Brain microvascular endothelial cell (primary cell): ENCODE data around the gene LTBP1.
A peak's percentile ranks its signal among the peaks of the same experiment; 100 is the strongest.
"Not testable (repeated sequence)": the region's sequence is repeated elsewhere in the genome, so short reads cannot be mapped to it uniquely, and the experiment has no call there.

Source experiments
- DNase-seq: peaks from one replicate; pipeline ENCODE4 v3.0.0-alpha.2; 2020
- H3K27ac ChIP-seq: fragments of 250-450 bp; sonication (Bioruptor Pico); 2 replicates; pipeline ENCODE4 v1.5.1; 2020; ENCODE audit warnings: mild to moderate bottlenecking, moderate library complexity
- H3K27me3 ChIP-seq: fragments of 250-450 bp; sonication (Bioruptor Pico); replicated peaks from 2 replicates; pipeline ENCODE4 v1.5.1; 2020; ENCODE audit warnings: mild to moderate bottlenecking
- H3K36me3 ChIP-seq: fragments of 250-450 bp; sonication (Bioruptor Pico); replicated peaks from 2 replicates; pipeline ENCODE4 v1.5.1; 2020; ENCODE audit warnings: mild to moderate bottlenecking
- H3K4me3 ChIP-seq: 2 replicates; pipeline ENCODE4 v1.5.1; 2011; ENCODE audit warnings: low read depth, mild to moderate bottlenecking, control low read depth, low read length, moderate library complexity
- CTCF ChIP-seq: IDR thresholded peaks from 2 replicates; pipeline ENCODE4 v1.5.1; 2011; ENCODE audit warnings: low read depth, mild to moderate bottlenecking, moderate library complexity, low read length, control low read depth, inconsistent platforms; ENCODE audit errors: missing control alignments
- in situ Hi-C: cut with HindIII; loops from 2 replicates; pipeline ENCODE4 v1.10.0; 2017; ENCODE audit warnings: low sequenced_read_pairs, low pct_ligation_motif_present

The LTBP1 gene

DNA sequence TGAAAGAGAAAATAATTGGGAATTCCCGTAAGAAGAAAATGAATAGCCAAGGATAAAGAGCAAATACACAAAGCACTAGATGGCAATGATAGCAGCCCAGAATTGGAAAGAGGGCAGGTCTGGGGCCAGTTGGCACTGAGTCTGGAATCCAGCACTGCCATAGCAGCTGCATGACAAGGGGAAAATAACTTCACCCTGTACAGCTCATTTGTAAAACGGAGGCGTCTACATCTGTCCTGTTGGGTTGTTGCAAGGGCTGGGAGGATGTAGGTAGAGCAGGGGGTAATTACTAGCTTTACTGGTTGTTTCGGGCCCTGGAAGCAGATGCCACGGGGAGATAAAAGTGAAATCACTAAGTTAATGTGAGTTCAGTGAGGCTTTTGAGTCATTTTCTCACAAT is 419.7 kb downstream of the LTBP1 start:
- Histone ChIP-seq H3K4me3 (no peak overlapping the region), H3K27ac (no peak overlapping the region), H3K36me3 (peaks cover 83% of the 10 kb centered on the region), H3K27me3 (no peaks in the 10 kb centered on the region)
- in situ Hi-C loops, result no loop called here
- no peak for TF ChIP-seq CTCF
- no peak for DNase-seq

GRCh38 chr2:33368524-33368923 is 421.8 kb downstream of the LTBP1 start:
- H3K27ac ChIP-seq, in situ Hi-C loops, H3K27me3 ChIP-seq, H3K4me3 ChIP-seq, DNase-seq: not testable (repeated sequence)
- H3K36me3 ChIP-seq, result peaks cover 87% of the 10 kb centered on the region

DNA sequence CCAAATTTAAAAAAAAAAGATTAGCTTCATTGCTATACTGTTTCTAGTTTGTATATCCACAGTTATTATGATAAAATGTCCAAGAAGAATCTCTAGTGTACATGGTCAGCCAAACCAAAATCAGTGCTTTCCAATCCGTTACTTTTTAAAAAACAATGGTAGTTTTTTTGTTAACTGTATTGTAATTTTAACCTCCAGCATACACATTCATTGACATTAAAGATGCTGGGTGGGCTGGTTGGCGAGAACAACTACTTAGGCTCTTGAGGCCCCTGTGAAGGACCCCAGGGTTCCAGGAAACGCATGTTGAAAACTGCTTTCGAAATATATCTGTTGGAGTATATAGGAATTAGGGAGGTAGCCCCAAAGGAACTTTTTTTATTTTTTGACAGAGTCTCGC is 422.4 kb downstream of the LTBP1 start:
- H3K27me3 ChIP-seq, result no peaks in the 10 kb centered on the region
- no peak overlapping the region for H3K4me3 ChIP-seq
- DNase-seq, result no peak
- peaks cover 82% of the 10 kb centered on the region for H3K36me3 ChIP-seq
- no peak for TF ChIP-seq CTCF
- in situ Hi-C loops, result no loop called here
- no peak overlapping the region for H3K27ac ChIP-seq

DNA sequence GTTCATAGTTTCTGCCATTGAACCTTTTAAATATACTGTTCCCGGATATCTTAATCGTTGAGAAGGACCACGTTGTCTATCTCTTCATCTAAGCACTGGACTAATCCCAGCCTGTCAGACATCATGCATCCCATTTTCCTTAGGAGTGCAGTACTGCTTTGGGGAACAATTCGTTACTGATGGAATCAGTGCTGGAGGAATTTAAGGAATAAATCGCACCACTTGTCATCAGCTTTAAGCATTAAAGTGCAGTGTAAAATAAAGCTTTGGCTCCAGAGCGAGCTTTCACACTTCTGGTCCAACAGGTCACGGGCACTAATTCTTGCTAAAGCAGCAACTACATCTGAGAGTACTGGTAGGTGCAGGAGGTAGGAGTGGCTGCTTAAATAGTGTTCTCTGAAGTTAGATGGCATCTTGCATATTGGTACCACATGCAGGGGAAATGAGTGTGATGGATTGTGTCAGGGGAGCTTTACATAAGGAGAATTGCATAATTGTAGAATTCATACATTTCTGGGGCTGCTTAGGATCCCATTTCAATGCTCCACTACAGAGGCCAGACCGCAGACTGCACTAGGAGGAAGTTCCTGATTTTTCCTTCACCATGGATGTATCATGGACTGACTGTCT is 424.0 kb downstream of the LTBP1 start:
- H3K27me3 ChIP-seq, result no peaks in the 10 kb centered on the region
- no peak for DNase-seq
- H3K4me3 ChIP-seq, result no peak overlapping the region
- no peak overlapping the region for H3K27ac ChIP-seq
- H3K36me3 ChIP-seq, result peaks cover 68% of the 10 kb centered on the region
- TF ChIP-seq CTCF, result no peak
- in situ Hi-C loops, result no loop called here

GRCh38 chr2:33371304-33372090 is 424.7 kb downstream of the LTBP1 start:
- H3K36me3 ChIP-seq, result peaks cover 65% of the 10 kb centered on the region
- no peak for TF ChIP-seq CTCF
- in situ Hi-C loops, result no loop called here
- no peak overlapping the region for H3K27ac ChIP-seq
- H3K4me3 ChIP-seq, result no peak overlapping the region
- no peaks in the 10 kb centered on the region for H3K27me3 ChIP-seq
- no peak for DNase-seq

DNA sequence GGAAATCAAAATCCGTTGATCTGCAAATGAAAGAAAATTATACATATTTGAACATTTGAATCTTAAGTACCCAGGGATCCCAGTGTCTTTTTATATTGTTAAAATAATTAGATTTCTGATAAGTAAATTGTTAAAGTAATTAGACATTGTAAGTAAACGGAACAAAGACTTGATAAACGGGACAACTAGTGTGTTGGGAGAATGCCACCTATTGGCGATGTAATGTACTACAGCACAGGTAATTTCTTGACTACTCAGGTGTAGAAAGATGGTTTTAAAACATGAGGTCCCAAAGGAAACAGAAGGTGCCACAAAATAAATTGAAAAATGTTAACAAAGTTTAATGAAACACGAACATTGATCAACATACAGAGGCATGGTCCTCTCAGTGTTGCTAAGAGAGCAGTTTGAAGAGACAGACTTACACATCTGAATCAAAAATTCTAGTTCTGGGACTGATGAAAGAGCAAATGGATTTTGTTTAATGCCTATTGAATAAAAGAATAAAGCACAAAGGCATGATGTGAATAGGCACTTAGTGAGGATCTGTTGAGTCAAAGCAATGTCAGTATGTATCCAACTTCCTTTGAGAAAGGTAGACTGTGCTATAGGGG is 426.3 kb downstream of the LTBP1 start:
- no peak overlapping the region for H3K27ac ChIP-seq
- H3K4me3 ChIP-seq, result no peak overlapping the region
- no peaks in the 10 kb centered on the region for H3K27me3 ChIP-seq
- in situ Hi-C loops, result no loop called here
- H3K36me3 ChIP-seq, result peaks cover 66% of the 10 kb centered on the region
- peak; percentile 55 for TF ChIP-seq CTCF
- no peak for DNase-seq
